HUDEP-2 (cell line): ENCODE measurements around the gene ADK.
"Not testable (repeated sequence)": the region's sequence is repeated elsewhere in the genome, so short reads cannot be mapped to it uniquely, and the experiment has no call there.

Source experiments
- DNase-seq, 76 experiments: peaks; one replicate each; lab custom pipeline; 2025; ENCODE audit not compliant: unreplicated experiment in 76 of 76; lab: John Stamatoyannopoulos, UW

Gene ADK

GRCh38 chr10:74292871-74293427 lies 141.9 kb downstream of the ADK start:
- DNase-seq: no peak

- no peak for DNase-seq
Measured at GRCh38 chr10:74293686-74294371, 142.8 kb downstream of the ADK start.

- no peak for DNase-seq
Measured at GRCh38 chr10:74297389-74298080, 146.5 kb downstream of the ADK start.

- not testable (repeated sequence) for DNase-seq
Measured at GRCh38 chr10:74300074-74300621, 149.1 kb downstream of the ADK start.

GRCh38 chr10:74300666-74301065 lies 149.6 kb downstream of the ADK start:
- no peak for DNase-seq

- no peak for DNase-seq
Measured at GRCh38 chr10:74305730-74306129, 154.7 kb downstream of the ADK start.

- no peak for DNase-seq
Measured at GRCh38 chr10:74306227-74306982, 155.4 kb downstream of the ADK start.

- DNase-seq: no peak
Measured at GRCh38 chr10:74307061-74307651, 156.1 kb downstream of the ADK start.

GRCh38 chr10:74310652-74311257 lies 159.7 kb downstream of the ADK start:
- no peak for DNase-seq

- DNase-seq: no peak
Measured at GRCh38 chr10:74314166-74314565, 163.1 kb downstream of the ADK start.

GRCh38 chr10:74320026-74320425 lies 169.0 kb downstream of the ADK start:
- DNase-seq: no peak

GRCh38 chr10:74320717-74321116 lies 169.7 kb downstream of the ADK start:
- no peak for DNase-seq

- DNase-seq: no peak
Measured at GRCh38 chr10:74322141-74322540, 171.1 kb downstream of the ADK start.

- no peak for DNase-seq
Measured at GRCh38 chr10:74322565-74322964, 171.5 kb downstream of the ADK start.

- DNase-seq: peak in 8 of 76 experiments; percentile 1 to 27 (median 2)
Measured at GRCh38 chr10:74328388-74328787, 177.4 kb downstream of the ADK start.

- DNase-seq: no peak
Measured at GRCh38 chr10:74329873-74330272, 178.9 kb downstream of the ADK start.

GRCh38 chr10:74330646-74331045 lies 179.6 kb downstream of the ADK start:
- DNase-seq: no peak

GRCh38 chr10:74332398-74332797 lies 181.4 kb downstream of the ADK start:
- no peak for DNase-seq

GRCh38 chr10:74333174-74333573 lies 182.2 kb downstream of the ADK start:
- DNase-seq: no peak

- DNase-seq: no peak
Measured at GRCh38 chr10:74334221-74334620, 183.2 kb downstream of the ADK start.
